Measurements from ENCODE around the gene MAN1B1.

DNA sequence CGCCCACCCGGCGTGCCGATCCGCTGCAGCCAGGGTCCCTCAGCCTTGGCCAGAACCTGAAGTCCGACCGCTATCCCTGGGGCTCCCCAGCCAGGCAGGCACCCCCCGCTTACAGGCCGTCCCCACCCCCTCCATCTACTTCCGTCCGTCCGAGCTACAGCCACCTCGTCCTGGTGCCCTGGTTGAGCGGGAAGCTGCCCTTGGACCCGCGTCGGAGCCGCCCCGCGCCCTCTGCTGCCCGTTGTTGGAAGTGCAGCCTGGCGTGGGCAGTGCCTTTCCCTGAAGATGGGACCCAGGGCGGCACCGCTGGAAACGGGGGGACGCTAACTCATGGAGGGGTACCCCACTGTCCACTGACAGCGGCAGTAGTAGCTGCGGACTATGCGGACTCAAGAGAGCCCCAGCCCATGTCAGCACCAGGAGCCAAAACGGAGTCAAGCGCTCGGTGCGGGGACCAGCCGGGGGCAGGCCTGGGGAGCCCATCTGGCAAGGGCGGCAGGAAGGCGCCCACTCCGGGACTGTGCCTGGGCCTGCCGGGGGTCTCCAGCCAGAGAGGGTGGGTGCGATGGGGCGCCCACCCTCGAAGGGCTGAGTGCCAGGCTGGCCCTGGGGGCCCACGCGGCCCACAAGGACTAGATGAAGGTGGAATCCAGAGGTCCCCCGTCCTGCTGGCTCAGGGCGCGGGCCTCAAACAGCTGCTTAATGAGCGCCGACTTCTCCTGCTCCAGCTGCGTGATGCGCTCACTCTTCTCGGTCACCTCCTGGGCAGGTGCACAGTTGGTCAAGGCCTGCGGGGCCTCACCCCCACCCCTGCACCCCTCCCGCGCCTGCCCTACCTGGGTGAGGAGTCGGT lies 22.5 kb upstream of the MAN1B1 start:
- TF ChIP-seq, protein P1, sequence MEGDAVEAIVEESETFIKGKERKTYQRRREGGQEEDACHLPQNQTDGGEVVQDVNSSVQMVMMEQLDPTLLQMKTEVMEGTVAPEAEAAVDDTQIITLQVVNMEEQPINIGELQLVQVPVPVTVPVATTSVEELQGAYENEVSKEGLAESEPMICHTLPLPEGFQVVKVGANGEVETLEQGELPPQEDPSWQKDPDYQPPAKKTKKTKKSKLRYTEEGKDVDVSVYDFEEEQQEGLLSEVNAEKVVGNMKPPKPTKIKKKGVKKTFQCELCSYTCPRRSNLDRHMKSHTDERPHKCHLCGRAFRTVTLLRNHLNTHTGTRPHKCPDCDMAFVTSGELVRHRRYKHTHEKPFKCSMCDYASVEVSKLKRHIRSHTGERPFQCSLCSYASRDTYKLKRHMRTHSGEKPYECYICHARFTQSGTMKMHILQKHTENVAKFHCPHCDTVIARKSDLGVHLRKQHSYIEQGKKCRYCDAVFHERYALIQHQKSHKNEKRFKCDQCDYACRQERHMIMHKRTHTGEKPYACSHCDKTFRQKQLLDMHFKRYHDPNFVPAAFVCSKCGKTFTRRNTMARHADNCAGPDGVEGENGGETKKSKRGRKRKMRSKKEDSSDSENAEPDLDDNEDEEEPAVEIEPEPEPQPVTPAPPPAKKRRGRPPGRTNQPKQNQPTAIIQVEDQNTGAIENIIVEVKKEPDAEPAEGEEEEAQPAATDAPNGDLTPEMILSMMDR (conservative IDR thresholded peaks at IDR 0.05) = peak; percentile 97
- no peak for TF ChIP-seq ZFX (IDR thresholded peaks at IDR 0.05)

Measured in C4-2B (cell line).